Measurements from ENCODE around the gene PNLIPRP2.

PNLIPRP2 gene

DNA sequence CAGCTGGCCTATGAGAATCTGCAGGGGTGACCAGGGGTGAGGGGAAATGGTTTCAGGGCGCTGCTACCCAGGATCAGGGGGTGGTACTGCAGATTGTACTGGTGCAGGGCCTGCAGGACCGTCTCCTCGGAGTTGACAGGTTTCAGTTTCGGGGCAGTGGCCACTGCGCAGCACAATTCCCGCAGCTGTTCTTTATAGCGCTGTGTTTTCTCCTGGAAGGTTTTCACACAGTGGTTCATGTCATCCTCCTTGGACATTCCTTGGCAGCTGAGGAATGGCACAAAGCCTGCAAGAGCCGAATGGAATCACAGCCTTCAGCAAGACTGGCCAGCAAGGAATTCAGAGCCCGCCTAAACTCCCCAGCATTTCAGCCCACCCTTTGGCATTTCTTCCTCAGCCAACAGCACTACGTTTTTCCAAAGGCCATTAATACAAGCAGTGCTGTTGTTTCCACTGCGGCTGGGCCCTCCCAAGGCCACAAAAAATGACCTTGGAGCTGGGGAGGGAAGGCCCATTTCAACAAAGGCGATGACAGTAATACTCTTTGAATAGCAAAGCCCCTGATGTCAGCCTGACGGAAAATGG lies 44.9 kb downstream of the PNLIPRP2 start:
- Histone ChIP-seq H3K27ac (ENCODE audit: low read depth, low read length) (no peak overlapping the region), H3K79me2 (ENCODE audit: control insufficient read depth, low read length) (no peaks in the 10 kb centered on the region), H3K9me2 (replicated peaks; ENCODE audit: control insufficient read depth, low read length) (no peaks in the 10 kb centered on the region), H3K4me2 (ENCODE audit: low read length) (no peak overlapping the region), H3K27me3 (ENCODE audit: control insufficient read depth, low read length) (no peaks in the 10 kb centered on the region), H3K36me3 (ENCODE audit: control insufficient read depth, low read length) (no peaks in the 10 kb centered on the region), H3F3A (ENCODE audit: control insufficient read depth, insufficient read depth) (no peaks in the 10 kb centered on the region), H4K20me1 (ENCODE audit: control insufficient read depth, insufficient read depth, low read depth, low read length) (no peaks in the 10 kb centered on the region), H3K4me1 (ENCODE audit: control insufficient read depth, low read length) (no peaks in the 10 kb centered on the region), H3K9me3 (ENCODE audit: control insufficient read depth, insufficient read depth, low read length) (no peaks in the 10 kb centered on the region), H3K4me3 (ENCODE audit: low read length) (no peak overlapping the region)
- TF ChIP-seq EZH2phosphoT487 (IDR thresholded peaks at IDR 0.05; ENCODE audit: borderline replicate concordance, low read length): no peak
- TF ChIP-seq, protein P1, sequence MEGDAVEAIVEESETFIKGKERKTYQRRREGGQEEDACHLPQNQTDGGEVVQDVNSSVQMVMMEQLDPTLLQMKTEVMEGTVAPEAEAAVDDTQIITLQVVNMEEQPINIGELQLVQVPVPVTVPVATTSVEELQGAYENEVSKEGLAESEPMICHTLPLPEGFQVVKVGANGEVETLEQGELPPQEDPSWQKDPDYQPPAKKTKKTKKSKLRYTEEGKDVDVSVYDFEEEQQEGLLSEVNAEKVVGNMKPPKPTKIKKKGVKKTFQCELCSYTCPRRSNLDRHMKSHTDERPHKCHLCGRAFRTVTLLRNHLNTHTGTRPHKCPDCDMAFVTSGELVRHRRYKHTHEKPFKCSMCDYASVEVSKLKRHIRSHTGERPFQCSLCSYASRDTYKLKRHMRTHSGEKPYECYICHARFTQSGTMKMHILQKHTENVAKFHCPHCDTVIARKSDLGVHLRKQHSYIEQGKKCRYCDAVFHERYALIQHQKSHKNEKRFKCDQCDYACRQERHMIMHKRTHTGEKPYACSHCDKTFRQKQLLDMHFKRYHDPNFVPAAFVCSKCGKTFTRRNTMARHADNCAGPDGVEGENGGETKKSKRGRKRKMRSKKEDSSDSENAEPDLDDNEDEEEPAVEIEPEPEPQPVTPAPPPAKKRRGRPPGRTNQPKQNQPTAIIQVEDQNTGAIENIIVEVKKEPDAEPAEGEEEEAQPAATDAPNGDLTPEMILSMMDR (IDR thresholded peaks at IDR 0.05; ENCODE audit: low read depth, low read length, poor library complexity, severe bottlenecking): no peak

DNA sequence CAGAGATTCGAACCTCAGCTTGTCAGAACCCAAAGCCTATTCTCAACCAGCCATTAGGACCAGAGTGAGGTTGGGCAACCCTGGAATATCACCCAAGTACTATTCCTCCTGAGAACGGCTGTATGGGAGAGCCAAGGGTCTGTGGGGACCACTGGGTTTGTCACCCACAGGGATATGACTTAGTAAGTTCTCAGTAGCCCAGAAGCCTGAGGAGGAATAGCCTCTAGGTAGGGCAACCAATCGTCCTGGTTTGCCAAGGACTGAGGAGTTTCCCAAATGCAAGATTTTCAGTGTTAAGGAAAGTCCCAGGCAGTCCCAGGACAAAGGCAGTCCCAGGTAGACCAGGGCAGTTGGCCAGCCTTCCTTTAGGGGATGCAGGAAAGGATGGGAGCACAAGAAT lies 46.7 kb downstream of the PNLIPRP2 start:
- Histone ChIP-seq H3K4me1 (ENCODE audit: control insufficient read depth, low read length) (no peaks in the 10 kb centered on the region), H4K20me1 (ENCODE audit: control insufficient read depth, insufficient read depth, low read depth, low read length) (no peaks in the 10 kb centered on the region), H3K27me3 (ENCODE audit: control insufficient read depth, low read length) (no peaks in the 10 kb centered on the region), H3K79me2 (ENCODE audit: control insufficient read depth, low read length) (no peaks in the 10 kb centered on the region), H3F3A (ENCODE audit: control insufficient read depth, insufficient read depth) (no peaks in the 10 kb centered on the region), H3K4me3 (ENCODE audit: low read length) (no peak overlapping the region), H3K36me3 (ENCODE audit: control insufficient read depth, low read length) (no peaks in the 10 kb centered on the region), H3K4me2 (ENCODE audit: low read length) (no peak overlapping the region), H3K9me3 (ENCODE audit: control insufficient read depth, insufficient read depth, low read length) (no peaks in the 10 kb centered on the region), H3K9me2 (replicated peaks; ENCODE audit: control insufficient read depth, low read length) (no peaks in the 10 kb centered on the region), H3K27ac (ENCODE audit: low read depth, low read length) (no peak overlapping the region)
- TF ChIP-seq, protein P1 (IDR thresholded peaks at IDR 0.05; ENCODE audit: low read depth, low read length, poor library complexity, severe bottlenecking): no peak
- TF ChIP-seq EZH2phosphoT487 (IDR thresholded peaks at IDR 0.05; ENCODE audit: borderline replicate concordance, low read length): no peak

DNA sequence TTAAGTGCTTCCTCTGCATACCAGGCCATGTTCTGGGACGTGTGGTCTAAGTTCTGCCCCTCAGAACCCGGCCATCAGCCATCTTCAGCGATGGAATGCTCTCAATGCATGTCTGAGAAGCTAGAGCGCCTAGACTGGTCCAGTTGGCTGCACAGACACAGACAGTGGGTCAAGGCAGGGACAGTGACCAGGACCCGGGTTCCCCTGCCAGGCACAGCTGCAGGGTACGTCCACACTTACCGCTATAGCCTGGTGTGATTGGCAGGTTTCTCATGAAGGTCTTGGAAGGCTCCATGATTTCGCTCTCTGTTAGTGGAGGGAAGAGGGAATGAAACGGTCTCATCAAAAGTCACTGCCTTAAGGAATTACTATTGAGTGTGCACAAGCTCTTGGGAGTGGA lies 47.3 kb downstream of the PNLIPRP2 start:
- no peaks in the 10 kb centered on the region for H3F3A ChIP-seq (ENCODE audit: control insufficient read depth, insufficient read depth)
- H3K27me3 ChIP-seq (ENCODE audit: control insufficient read depth, low read length): no peaks in the 10 kb centered on the region
- TF ChIP-seq, protein P1 (IDR thresholded peaks at IDR 0.05; ENCODE audit: low read depth, low read length, poor library complexity, severe bottlenecking): no peak
- TF ChIP-seq EZH2phosphoT487 (IDR thresholded peaks at IDR 0.05; ENCODE audit: borderline replicate concordance, low read length): no peak

More for the DNA sequence above, 47.3 kb downstream of the PNLIPRP2 start:
- no peak overlapping the region for H3K4me3 ChIP-seq (ENCODE audit: low read length)
- no peak overlapping the region for H3K4me2 ChIP-seq (ENCODE audit: low read length)
- H3K36me3 ChIP-seq (ENCODE audit: control insufficient read depth, low read length): no peaks in the 10 kb centered on the region
- H3K9me2 ChIP-seq (replicated peaks; ENCODE audit: control insufficient read depth, low read length): no peaks in the 10 kb centered on the region
- no peaks in the 10 kb centered on the region for H3K4me1 ChIP-seq (ENCODE audit: control insufficient read depth, low read length)
- H3K27ac ChIP-seq (ENCODE audit: low read depth, low read length): no peak overlapping the region
- no peaks in the 10 kb centered on the region for H4K20me1 ChIP-seq (ENCODE audit: control insufficient read depth, insufficient read depth, low read depth, low read length)
- H3K9me3 ChIP-seq (ENCODE audit: control insufficient read depth, insufficient read depth, low read length): no peaks in the 10 kb centered on the region
- no peaks in the 10 kb centered on the region for H3K79me2 ChIP-seq (ENCODE audit: control insufficient read depth, low read length)

All from DOHH2 (cell line).